IPS DF 4.7 (cell line): ENCODE data around the gene HADHB.
"Not testable (repeated sequence)": the region's sequence is repeated elsewhere in the genome, so short reads cannot be mapped to it uniquely, and the experiment has no call there.

ENCODE experiments used
- DNase-seq: peaks from one replicate; pipeline ENCODE4 v3.0.0-alpha.2; 2013; ENCODE audit warnings: low spot score; ENCODE audit errors: extremely low read depth

The HADHB gene

DNA sequence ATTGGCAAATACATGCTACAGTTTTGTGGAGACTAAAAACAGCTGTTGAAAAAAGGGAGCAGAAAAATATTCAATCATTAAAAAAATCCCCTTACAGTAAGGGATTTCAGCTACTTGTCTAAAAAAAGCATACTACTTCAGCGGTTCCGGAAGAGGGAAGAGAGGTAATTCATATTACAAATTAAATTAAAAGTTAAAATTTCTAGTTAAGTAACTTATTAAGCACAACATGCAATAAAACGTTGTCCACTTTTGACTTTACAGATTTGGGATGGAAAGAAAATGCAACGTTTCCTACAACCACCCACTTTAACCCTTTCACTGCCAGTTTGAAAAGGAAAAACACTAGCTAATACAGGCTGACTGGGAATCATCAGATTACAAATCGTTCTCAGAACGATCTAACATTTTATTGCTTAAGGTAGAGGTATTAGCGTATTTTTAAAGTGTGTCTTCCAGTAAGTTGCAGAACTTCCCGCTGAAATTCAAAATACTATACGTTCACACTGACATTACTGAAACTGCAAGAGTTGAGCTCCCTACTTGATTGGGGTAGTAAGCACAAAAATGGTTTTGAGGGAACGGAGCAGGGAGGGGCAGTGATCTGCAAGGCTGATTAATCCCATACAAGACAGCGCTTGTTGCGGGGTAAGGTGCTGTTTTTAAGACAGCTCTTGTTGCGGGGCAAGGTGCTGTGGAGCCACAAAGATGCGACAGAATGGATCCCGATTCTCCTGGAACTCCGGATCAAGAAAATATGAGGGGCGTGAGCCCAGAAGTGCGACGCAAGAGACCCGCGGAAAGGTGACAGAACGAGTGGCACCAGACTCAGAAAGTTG, 1.1 kb upstream of the HADHB start:
- DNase-seq, result no peak

DNA sequence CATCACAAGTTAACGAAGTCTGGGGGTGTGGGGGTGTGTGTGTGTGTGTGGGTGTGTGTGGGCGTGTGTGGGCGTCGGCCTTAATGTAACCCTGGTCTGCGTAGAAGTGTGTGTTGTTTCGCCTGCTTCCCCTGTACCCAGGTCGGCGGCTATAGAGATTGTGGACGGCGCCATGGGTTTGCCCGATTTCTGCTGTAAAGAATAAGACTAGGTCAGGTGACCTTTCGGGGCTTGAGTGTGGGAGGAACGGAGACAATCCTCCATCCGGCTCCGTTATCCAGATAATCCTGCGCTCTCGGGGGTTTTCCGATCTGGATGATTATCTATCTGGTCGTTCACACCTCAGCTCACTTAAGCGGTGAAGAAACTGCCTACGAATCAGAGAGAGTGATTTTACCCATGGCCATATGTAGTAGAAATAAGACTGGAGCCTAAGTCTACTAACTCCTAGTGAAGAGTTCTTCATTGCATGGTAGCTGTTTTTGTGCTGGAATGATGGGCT, 543 bp downstream of the HADHB start:
- DNase-seq, result no peak

DNA sequence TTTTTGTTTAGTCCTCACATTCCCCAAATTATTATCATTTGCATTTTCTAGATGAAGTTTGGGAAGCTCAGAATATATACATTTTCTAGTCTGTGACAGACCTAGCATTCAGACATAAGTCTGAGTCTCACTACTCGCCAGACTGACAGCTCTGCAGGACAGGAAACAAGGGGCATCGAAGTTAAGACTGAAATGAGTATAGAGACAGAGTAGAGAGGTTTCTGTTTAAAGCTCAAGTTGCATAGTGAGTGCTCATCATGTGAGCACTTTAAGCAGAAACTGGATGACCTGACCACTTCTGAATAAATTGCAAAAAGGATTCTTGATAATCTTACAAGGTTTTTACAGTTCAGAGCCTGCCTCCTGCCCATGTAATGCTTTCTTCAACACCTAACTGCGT, 1.1 kb downstream of the HADHB start:
- no peak for DNase-seq

GRCh38 chr2:26246818-26247217, 2.1 kb downstream of the HADHB start:
- no peak for DNase-seq

DNA sequence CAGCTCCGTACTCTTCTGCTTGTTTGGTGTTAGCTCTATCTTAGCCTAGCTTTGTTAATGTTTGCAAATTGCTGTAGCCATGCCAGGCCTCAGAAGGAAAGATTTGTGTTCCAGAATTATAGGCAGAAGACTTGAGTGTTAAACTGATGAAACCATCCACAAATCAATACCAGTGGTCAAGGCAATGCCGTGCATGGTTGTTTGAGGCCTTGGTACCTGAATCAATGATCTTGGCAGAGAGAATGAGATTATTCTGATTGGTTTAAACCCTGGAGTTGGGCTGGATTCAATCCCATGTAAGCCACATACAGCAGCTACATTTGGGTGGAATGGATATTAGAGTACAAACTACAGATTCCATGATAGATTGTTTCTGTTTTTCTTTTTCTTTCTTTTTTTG, 4.9 kb downstream of the HADHB start:
- no peak for DNase-seq

GRCh38 chr2:26251893-26252292, 7.2 kb downstream of the HADHB start:
- no peak for DNase-seq

DNA sequence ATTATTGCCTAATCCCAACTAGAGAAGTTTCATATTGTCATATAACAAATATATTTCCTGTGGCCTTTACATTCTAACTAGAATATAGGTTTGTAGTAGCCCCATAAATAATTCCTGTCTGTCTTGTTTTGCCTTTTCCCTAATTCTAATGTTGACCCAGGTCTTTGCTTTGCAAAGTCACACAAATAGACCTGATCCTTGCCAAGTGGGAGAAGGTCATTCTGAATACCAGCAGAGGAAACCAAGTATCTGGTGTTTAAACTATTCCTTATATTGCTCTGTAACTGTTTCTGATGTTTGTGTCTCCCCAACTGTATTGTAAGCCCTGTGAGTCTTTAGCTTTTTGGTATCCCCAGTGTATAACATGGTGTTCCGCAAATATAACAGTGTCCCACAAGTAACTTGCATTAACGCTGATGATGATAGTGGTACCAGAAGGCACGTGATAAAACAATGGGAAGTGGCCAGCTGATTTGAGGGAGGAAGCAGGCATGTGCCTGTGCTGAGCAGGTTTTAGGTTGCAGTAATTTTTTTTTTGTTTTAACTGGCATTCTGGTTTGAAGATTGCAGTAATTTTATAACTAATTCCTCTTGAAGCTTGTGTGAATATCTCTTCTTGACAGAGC, 11.1 kb downstream of the HADHB start:
- no peak for DNase-seq

- not testable (repeated sequence) for DNase-seq
These were observed 14.1 kb downstream of the HADHB start for GRCh38 chr2:26258836-26259235.

GRCh38 chr2:26268213-26268612, 23.5 kb downstream of the HADHB start:
- DNase-seq, result no peak

DNA sequence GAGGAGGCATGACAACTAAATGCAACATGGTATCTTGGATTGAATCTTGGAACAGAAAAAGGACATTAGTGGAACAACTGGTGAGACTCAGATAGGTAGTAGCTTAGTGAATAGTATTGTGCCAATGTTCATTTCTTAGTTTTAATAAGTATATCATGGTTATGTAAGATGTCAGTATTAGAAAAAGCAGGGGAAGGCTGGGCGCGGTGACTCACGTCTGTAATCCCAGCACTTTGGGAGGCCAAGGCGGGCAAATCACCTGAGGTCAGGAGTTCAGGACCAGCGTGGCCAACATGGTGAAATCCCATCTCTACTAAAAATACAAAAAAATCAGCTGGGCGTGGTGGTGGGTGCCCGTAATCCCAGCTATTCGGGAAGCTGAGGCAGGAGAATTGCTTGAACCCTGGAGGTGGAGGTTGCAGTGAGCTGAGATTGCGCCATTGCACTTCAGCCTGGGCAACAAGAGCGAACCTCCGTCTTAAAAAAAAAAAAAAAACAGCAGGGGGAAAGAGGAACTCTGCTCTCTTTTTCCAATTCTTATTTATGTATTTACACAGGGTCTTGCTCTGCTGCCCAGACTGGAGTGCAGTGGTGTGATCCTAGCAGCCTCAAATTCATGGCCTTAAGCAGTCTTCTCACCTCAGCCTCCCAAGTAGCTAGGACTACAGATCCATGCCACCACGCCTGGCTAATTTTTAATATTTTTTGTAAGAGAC, 24.1 kb downstream of the HADHB start:
- not testable (repeated sequence) for DNase-seq

DNA sequence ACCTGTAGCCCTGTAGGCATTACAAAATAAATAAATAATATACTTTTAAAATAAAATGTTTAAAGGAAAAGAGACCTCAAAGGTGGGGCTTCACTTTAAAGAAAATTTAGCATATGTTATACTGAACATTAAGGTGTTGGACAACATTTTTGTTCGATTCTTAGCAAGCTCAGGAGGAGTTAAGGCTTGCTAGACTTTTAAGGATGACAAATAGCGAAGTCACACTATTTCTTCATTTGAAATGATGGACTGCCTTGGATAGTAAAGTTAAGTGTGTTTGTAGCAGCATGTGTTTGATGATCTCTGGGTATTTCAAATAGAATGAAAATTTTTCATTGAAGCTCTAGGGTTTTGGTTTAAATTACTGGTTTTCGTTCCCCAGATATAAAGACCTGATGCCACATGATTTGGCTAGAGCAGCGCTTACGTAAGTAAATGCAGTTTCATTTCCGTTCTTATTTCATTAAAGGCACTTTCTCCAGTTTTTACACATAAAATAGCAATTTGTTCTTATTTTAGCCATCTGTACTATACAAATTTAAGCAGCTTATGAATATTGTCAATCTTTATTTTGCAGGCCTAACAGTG, 24.9 kb downstream of the HADHB start:
- no peak for DNase-seq

DNA sequence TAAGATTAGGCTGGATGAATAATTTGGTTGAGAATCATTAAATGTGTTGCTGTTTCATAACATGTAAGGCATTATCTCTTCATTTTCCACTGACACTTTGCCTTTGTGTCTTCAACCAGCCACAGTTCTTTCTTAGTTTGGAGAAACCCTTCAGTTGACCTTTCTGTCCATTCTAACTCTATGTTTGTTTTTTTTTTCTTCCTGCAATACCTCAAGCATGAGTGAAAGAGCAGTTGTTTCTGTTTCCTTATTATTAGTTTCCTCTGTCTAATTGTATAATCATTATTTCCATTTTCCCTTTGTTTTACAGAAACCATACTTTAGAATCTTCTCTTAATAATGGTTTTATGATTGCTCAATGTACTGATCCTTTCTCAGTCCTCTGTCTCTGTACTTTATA, 25.6 kb downstream of the HADHB start:
- no peak for DNase-seq

DNA sequence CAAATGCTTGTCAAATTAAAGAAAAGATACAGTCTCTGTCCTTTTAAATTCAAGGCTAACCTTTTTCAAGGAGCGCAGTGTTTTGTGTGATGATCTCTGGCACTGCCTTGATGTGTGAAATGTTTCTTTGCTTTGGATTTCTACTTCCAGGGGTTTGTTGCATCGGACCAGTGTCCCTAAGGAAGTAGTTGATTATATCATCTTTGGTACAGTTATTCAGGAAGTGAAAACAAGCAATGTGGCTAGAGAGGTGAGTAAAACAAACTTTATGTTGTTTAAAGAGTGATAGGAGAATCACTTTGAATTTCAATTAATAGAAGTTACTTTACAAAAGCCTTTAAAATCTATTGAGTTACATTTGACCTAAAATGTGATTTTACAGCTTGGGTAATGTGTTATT, 28.8 kb downstream of the HADHB start:
- DNase-seq, result no peak

- DNase-seq, result no peak
These were observed 29.4 kb downstream of the HADHB start for GRCh38 chr2:26274058-26274613.

DNA sequence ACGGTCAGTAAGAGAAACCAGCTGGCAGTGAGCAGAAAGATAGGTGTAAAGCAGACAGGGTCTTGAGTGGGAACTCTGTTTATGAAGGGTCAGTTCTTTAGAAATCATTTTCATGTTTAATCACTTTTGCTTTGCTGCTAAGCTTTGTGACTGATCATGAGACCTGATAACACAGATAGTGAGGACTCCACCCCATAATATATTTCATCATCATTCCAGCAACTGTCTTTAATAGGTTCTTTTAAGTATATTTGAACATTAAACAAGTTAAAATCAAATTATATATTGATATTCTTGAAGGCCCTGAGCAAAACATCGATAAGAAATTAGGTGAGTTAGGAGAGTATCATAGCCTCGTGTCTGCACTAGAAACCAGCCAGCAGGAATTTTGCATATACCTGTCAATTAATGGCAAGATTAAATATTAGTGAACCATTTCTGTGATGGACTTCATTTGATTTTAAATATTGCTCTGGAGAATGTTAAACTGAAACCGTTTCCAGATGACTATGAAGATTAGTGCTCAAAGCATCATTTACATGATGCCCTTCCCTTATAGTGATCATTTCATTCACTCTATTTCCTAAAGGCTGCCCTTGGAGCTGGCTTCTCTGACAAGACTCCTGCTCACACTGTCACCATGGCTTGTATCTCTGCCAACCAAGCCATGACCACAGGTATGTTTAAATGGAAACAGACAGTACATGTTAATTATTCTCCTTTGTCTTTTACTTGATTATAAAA, 31.9 kb downstream of the HADHB start:
- no peak for DNase-seq

GRCh38 chr2:26279886-26280285, 35.1 kb downstream of the HADHB start:
- DNase-seq, result no peak

- DNase-seq, result no peak
These were observed 36.5 kb downstream of the HADHB start for GRCh38 chr2:26281226-26281625.

DNA sequence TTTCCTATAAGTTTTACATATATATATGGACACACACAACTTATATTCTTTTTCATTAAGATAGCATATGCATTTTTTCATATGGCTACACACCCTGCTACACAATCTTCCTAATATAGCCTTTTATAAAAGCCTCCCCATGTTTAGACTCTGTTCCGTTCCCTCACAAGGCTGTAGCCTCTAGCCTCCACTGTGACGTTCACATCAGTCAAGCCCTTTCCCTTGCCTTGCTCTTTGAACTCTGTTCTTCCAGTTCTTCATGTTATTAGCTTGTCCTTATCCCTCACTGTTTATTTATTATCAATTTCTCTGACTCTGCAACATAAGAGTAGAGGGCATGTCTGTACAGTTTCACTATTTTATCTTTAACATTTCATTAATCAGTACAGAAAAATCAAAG, 38.9 kb downstream of the HADHB start:
- no peak for DNase-seq

DNA sequence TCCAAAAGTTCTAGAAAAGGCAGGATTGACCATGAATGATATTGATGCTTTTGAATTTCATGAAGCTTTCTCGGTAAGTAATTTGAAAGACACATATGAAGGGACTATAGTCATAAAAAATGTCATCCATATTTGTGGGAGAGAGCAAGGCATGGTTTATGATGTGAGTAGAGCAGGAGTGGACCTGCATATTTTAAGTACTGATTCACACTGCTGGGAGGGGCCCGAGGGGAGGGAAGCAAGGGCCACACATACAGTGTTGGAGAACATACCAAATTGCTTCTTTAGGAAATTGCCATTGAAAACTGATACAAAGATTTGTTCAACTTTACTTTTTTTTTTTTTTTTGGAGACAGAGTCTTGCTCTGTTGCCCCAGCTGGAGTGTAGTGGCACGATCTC, 39.4 kb downstream of the HADHB start:
- DNase-seq, result no peak

DNA sequence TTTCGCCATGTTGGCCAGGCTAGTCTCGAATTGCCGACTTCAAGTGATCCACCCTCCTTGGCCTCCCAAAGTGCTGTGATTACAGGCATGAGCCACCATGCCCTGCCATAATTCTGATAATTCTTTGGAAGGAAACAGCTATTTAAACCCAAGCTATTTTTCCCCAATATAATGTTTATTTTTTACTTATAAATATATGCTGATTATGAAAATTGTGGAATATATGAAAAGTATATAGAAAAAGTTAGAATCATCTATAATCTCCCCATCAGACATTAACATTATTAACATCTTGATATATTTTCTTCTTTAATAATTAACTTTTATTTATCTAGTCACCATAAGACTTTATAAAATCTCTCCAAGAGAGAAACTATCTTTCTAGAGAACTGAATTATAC, 41.2 kb downstream of the HADHB start:
- no peak for DNase-seq

DNA sequence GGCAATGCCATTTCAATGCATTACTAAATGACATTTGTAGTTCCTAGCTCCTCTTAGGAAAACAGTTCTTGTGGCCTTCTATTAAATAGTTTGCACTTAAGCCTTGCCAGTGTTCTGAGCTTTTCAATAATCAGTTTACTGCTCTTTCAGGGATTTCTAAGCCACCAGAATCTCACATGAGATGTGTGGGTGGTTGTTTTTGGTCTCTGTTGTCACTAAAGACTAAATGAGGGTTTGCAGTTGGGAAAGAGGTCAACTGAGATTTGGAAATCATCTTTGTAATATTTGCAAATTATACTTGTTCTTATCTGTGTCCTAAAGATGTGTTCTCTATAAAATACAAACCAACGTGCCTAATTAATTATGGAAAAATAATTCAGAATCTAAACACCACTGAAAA, 45.3 kb downstream of the HADHB start:
- DNase-seq, result no peak
